GM12874 (cell line): Measurements from ENCODE around the gene BHLHE23.

ENCODE experiments used
- CTCF ChIP-seq: IDR thresholded peaks from 2 replicates; pipeline ENCODE4 v1.5.1; 2011; ENCODE audit warnings: low read depth, mild to moderate bottlenecking, control low read depth, low read length, moderate library complexity; ENCODE audit not compliant: insufficient read depth

Gene BHLHE23

GRCh38 chr20:62989201-62989601, 17.6 kb downstream of the BHLHE23 start:
- TF ChIP-seq CTCF: no peak

DNA sequence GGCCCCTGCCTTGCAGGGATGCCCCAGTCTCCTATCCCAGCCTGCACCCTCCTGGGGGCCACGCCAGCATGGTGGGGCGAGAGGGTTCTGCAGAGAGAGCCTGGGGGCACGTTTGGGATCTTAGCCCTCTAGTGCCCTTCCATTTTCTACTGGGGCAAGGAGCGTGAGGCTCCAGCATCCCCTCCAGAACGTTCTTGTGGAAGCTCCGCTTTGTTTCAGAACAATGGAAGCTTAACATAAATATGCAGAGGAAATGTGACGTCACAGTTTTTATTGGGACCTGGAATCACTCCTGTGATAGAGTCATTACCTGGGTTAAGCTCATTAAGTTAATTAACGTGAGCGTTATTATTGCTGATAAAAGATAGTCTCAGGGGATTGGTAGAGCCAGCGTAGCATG, 19.6 kb downstream of the BHLHE23 start:
- no peak for TF ChIP-seq CTCF

- no peak for TF ChIP-seq CTCF
These were observed 20.4 kb downstream of the BHLHE23 start for GRCh38 chr20:62986257-62986800.

- no peak for TF ChIP-seq CTCF
These were observed 21.4 kb downstream of the BHLHE23 start for GRCh38 chr20:62985444-62985778.

GRCh38 chr20:62984666-62985443, 21.9 kb downstream of the BHLHE23 start:
- TF ChIP-seq CTCF: no peak

GRCh38 chr20:62983210-62983609, 23.6 kb downstream of the BHLHE23 start:
- no peak for TF ChIP-seq CTCF

DNA sequence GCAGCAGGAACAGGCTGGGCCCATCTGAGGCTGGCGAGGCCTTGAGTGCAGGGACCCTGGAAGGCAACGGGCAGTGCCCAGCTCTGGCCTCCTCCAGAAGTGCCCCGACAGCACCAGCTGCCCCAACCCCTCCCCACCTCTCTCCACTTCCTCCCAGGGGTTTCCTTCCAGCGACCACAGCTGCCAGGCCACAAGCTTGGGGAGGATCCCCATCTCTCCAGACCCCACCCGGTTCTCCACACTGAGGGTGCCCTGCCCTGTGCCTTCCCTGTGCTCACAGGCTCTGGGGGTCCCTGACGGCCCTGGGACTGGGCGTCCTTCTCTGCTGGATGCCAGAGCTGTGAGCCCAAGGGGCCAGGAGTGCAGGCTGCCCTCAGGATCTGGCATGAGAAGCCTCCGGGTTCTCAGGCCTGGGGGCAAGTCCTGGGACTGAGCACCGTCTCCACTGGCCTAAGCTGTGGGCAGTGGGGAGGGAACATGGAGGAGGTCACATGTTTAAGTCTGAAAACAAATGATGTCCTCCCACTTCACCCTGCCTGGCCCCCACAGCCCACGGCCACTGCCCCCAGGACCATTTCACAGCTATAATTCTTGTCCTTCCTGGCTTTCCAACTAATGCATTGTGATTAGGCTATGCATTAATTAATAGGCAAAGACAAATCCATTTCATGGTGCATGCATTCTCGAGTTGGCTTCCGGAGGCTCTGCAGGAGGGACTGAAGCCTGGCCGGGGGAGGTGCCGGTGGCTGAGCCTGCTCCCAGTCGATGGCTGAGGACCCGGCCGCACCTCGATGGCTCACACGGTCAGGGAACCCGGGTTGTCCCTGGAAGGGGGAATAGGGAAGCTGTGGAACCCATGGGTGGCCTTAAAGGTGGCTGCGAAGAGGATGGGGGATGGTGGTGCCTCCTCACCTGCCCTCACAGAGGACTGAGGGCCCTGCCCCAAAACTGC, 24.4 kb downstream of the BHLHE23 start:
- no peak for TF ChIP-seq CTCF
